ENCODE data around the gene ABTB2. TPM values are rescaled to one million over a fixed set of nuclear protein-coding genes. Genes with fewer than 3 reads are reported as not detected.

ABTB2 gene
- total RNA-seq, 1 experiment from 2014 or later, result 3.6 TPM

DNA sequence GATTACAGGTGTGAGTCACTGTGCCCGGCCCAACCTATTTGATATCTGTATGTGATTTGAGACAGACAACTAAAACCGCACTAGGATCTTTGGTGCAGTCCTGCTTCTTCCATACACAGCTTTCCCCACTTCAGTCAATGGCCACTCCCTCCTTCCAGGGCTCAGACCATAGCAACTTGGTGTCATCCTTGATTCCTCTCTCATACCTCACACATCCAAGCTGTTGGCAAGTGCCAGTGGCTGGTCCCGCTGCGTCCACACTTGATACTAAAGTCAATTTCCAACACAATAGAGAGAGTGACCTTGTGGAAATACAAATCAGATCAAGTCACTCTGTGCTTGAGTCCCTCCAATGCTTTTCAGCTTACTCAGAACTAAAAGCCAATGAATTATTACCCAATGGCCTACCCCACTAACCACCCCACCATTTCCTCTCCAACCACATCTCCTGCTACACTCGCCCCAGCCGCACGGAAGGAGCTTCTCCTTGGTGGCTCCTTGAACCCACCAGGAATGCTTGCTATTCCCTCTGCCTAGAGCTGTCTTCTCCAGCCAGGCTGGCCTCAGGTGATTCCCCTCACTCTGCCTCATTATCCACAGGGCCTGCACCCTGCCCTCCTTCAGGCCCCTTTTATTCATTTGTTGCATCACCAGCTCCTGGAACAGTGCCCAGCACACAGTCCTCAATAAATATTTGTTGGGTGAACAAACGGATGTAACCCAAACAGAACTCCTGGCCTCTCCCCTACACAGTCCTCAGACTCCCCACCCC, 12.9 kb downstream of the ABTB2 start:
- peaks cover 23% of the 10 kb centered on the region for H3K4me1 ChIP-seq
- peaks cover 22% of the 10 kb centered on the region for H3K4me1 Mint-ChIP-seq (ENCODE audit: low read depth, unreplicated experiment)

GRCh38 chr11:34344410-34344767, 13.4 kb downstream of the ABTB2 start:
- H3K27ac Mint-ChIP-seq (ENCODE audit: unreplicated experiment), result no peak overlapping the region
- Histone ChIP-seq H3K36me3 (ENCODE audit: control insufficient read depth, insufficient read depth, low read length) (no peaks in the 10 kb centered on the region), H3K27me3 (replicated peaks; ENCODE audit: control insufficient read depth, insufficient read depth, low read length) (no peaks in the 10 kb centered on the region), H3K4me3 (ENCODE audit: low read depth, low read length) (no peak overlapping the region), H3K9me3 (no peaks in the 10 kb centered on the region), H3K4me1 (peaks cover 29% of the 10 kb centered on the region)
- BruUV-seq (replicated peaks), result no TSS peak
- ChIA-PET POLR2A (no interaction called here), CTCF (interaction anchor here (0.7 kb wide), 1 partner anchor 13 kb away, joined by 3 read pairs; the partner anchor contains the start of gene ABTB2)
- no peak overlapping the region for H3K4me3 Mint-ChIP-seq (ENCODE audit: unreplicated experiment)
- no peaks in the 10 kb centered on the region for H3K36me3 Mint-ChIP-seq (ENCODE audit: insufficient read depth, unreplicated experiment)
- H3K4me1 Mint-ChIP-seq (ENCODE audit: low read depth, unreplicated experiment), result peaks cover 22% of the 10 kb centered on the region
- intact Hi-C loops (cut with micrococcal nuclease; ENCODE audit: unreplicated experiment), result no loop called here
- no peaks in the 10 kb centered on the region for H3K9me3 Mint-ChIP-seq (ENCODE audit: unreplicated experiment)
- H3K27me3 Mint-ChIP-seq (ENCODE audit: insufficient read depth, unreplicated experiment), result no peaks in the 10 kb centered on the region
- DNase-seq, result no peak
- TF ChIP-seq CTCF (IDR thresholded peaks at IDR 0.05; ENCODE audit: insufficient read depth in 1 of 2, low read depth in 1 of 2, low read length in 1 of 2, severe bottlenecking in 1 of 2, unreplicated experiment in 1 of 2), result no peak

More for the DNA sequence above, 12.9 kb downstream of the ABTB2 start:
- ChIA-PET POLR2A (interaction anchor here (0.9 kb wide), 1 partner anchor 25 kb away, joined by 3 read pairs; no protein-coding TSS in a partner anchor), CTCF (interaction anchor here (0.7 to 0.8 kb wide), 2 partner anchors 13 to 170 kb away, joined by 3 read pairs; partner anchors contain the start of gene ABTB2)
- Histone ChIP-seq H3K27me3 (replicated peaks; ENCODE audit: control insufficient read depth, insufficient read depth, low read length) (no peaks in the 10 kb centered on the region), H3K4me3 (ENCODE audit: low read depth, low read length) (no peak overlapping the region), H3K9me3 (no peaks in the 10 kb centered on the region), H3K36me3 (ENCODE audit: control insufficient read depth, insufficient read depth, low read length) (no peaks in the 10 kb centered on the region)
- Mint-ChIP-seq H3K9me3 (ENCODE audit: unreplicated experiment) (no peaks in the 10 kb centered on the region), H3K4me3 (ENCODE audit: unreplicated experiment) (no peak overlapping the region), H3K27ac (ENCODE audit: unreplicated experiment) (no peak overlapping the region), H3K27me3 (ENCODE audit: insufficient read depth, unreplicated experiment) (no peaks in the 10 kb centered on the region), H3K36me3 (ENCODE audit: insufficient read depth, unreplicated experiment) (no peaks in the 10 kb centered on the region)
- BruUV-seq (replicated peaks), result no TSS peak
- intact Hi-C loops (cut with micrococcal nuclease; ENCODE audit: unreplicated experiment), result no loop called here
- DNase-seq, result no peak
- no peak for TF ChIP-seq CTCF (IDR thresholded peaks at IDR 0.05; ENCODE audit: insufficient read depth in 1 of 2, low read depth in 1 of 2, low read length in 1 of 2, severe bottlenecking in 1 of 2, unreplicated experiment in 1 of 2)

DNA sequence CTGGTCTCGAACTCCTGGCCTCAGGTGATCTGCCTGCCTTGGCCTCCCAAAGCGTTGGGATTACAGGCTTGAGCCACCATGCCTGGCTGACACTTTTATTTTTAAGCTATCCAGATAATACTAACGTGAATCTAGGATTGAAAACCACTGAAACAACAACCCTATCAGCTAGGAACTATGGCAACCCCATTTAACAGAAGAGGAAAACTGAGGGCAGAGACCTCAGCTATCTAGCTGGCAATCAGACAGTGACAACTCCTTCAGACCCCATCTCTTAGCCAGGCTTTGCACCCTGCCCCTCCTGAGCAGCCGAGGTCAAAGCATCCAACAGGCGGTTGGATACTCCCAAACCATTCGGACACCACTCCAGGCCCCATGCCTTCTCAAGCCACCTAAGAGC, 14.1 kb downstream of the ABTB2 start:
- Mint-ChIP-seq H3K27me3 (ENCODE audit: insufficient read depth, unreplicated experiment) (no peaks in the 10 kb centered on the region), H3K27ac (ENCODE audit: unreplicated experiment) (no peak overlapping the region), H3K4me3 (ENCODE audit: unreplicated experiment) (no peak overlapping the region), H3K36me3 (ENCODE audit: insufficient read depth, unreplicated experiment) (no peaks in the 10 kb centered on the region), H3K9me3 (ENCODE audit: unreplicated experiment) (no peaks in the 10 kb centered on the region), H3K4me1 (ENCODE audit: low read depth, unreplicated experiment) (peaks cover 22% of the 10 kb centered on the region)
- no peak for DNase-seq
- no peaks in the 10 kb centered on the region for H3K27me3 ChIP-seq (replicated peaks; ENCODE audit: control insufficient read depth, insufficient read depth, low read length)
- no peaks in the 10 kb centered on the region for H3K36me3 ChIP-seq (ENCODE audit: control insufficient read depth, insufficient read depth, low read length)
- no TSS peak for BruUV-seq (replicated peaks)
- intact Hi-C loops (cut with micrococcal nuclease; ENCODE audit: unreplicated experiment), result no loop called here
- H3K4me1 ChIP-seq, result peaks cover 36% of the 10 kb centered on the region
- CTCF ChIA-PET, result no interaction called here
- H3K9me3 ChIP-seq, result no peaks in the 10 kb centered on the region
- TF ChIP-seq CTCF (IDR thresholded peaks at IDR 0.05; ENCODE audit: insufficient read depth in 1 of 2, low read depth in 1 of 2, low read length in 1 of 2, severe bottlenecking in 1 of 2, unreplicated experiment in 1 of 2), result no peak
- no peak overlapping the region for H3K4me3 ChIP-seq (ENCODE audit: low read depth, low read length)
- POLR2A ChIA-PET, result no interaction called here

Measured in Caco-2 (cell line).